Measurements from ENCODE around the gene PRKCE. TPM values are rescaled to one million over a fixed set of nuclear protein-coding genes. Genes with fewer than 3 reads are reported as not detected.

The PRKCE gene
- total RNA-seq, 2 experiments from 2014 or later, result 17.0 to 42.1 TPM

GRCh38 chr2:46142546-46143428 lies 491.3 kb downstream of the PRKCE start:
- Histone ChIP-seq H3K4me2 (ENCODE audit: low read length) (no peak overlapping the region), H3K9me2 (ENCODE audit: insufficient read depth, low read length) (no peaks in the 10 kb centered on the region), H3K36me3 (ENCODE audit: insufficient read depth, low read length) (no peaks in the 10 kb centered on the region), H3K4me3 (ENCODE audit: low read depth, low read length, poor library complexity, severe bottlenecking) (no peak overlapping the region), H2AFZ (ENCODE audit: low read length) (no peak overlapping the region), H3K79me2 (ENCODE audit: insufficient read depth, low read depth, low read length) (no peaks in the 10 kb centered on the region), H3K4me1 (ENCODE audit: insufficient read depth, low read length, poor library complexity, severe bottlenecking) (no peaks in the 10 kb centered on the region), H3K9me3 (ENCODE audit: low read length) (no peaks in the 10 kb centered on the region), H3K27ac (ENCODE audit: low read depth, low read length, poor library complexity, severe bottlenecking) (no peak overlapping the region), H4K20me1 (ENCODE audit: insufficient read depth, low read length) (no peaks in the 10 kb centered on the region)
- TF ChIP-seq, protein P1, sequence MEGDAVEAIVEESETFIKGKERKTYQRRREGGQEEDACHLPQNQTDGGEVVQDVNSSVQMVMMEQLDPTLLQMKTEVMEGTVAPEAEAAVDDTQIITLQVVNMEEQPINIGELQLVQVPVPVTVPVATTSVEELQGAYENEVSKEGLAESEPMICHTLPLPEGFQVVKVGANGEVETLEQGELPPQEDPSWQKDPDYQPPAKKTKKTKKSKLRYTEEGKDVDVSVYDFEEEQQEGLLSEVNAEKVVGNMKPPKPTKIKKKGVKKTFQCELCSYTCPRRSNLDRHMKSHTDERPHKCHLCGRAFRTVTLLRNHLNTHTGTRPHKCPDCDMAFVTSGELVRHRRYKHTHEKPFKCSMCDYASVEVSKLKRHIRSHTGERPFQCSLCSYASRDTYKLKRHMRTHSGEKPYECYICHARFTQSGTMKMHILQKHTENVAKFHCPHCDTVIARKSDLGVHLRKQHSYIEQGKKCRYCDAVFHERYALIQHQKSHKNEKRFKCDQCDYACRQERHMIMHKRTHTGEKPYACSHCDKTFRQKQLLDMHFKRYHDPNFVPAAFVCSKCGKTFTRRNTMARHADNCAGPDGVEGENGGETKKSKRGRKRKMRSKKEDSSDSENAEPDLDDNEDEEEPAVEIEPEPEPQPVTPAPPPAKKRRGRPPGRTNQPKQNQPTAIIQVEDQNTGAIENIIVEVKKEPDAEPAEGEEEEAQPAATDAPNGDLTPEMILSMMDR (conservative IDR thresholded peaks at IDR 0.05; ENCODE audit: low read length), result no peak
- TF ChIP-seq EZH2phosphoT487 (IDR thresholded peaks at IDR 0.05; ENCODE audit: borderline replicate concordance, low read depth, low read length), result no peak
- DNase-seq (ENCODE audit: low spot score), result no peak
- CTCF ChIA-PET (ENCODE audit: unreplicated experiment), result no interaction called here
- intact Hi-C loops (cut with micrococcal nuclease; ENCODE audit: unreplicated experiment), result loop anchor here (1.0 kb wide), 1 partner anchor 41 kb away; no protein-coding TSS in a partner anchor
- no TSS peak for BruUV-seq (replicated peaks)
- POLR2A ChIA-PET, result interaction anchor here (0.6 kb wide), 1 partner anchor 14 kb away, joined by 3 read pairs; no protein-coding TSS in a partner anchor

DNA sequence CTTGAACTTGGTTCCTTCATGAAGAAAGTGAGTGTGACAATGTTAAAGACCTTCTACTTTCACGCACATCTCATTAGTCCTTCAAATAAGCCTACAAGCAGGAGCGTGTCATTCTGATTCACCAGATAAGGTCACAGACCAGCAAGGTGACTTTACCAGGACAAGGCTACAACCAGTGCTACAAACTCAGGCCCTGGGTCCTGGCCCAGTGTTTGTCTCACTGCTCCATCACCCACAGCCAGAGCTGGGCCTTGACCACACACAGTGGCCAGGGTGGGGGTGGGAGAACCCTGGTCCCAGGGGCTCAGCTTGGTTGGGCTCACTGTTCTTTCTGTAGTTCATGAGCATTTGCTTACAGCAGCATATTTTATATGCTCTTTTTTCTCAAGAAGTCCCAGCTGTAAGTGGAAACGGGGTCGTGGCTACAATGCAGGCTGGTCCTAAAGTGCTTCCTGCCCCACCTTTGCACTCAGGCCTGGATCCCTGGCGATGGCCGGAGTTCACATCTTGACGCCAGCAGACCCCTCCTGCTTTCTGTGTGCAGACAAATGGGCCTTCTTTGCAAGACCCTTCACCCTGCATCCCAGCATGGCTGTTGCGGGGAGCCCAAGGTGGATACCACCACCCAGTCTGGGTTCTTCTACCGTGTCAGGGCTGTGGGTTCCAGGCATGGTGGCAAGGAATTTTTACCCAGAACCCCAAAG lies 492.1 kb downstream of the PRKCE start:
- no peaks in the 10 kb centered on the region for H3K9me2 ChIP-seq (ENCODE audit: insufficient read depth, low read length)
- TF ChIP-seq, protein P1 (conservative IDR thresholded peaks at IDR 0.05; ENCODE audit: low read length), result no peak
- TF ChIP-seq EZH2phosphoT487 (IDR thresholded peaks at IDR 0.05; ENCODE audit: borderline replicate concordance, low read depth, low read length), result no peak
- POLR2A ChIA-PET, result interaction anchor here (0.6 kb wide), 1 partner anchor 15 kb away, joined by 3 read pairs; no protein-coding TSS in a partner anchor
- no peaks in the 10 kb centered on the region for H3K36me3 ChIP-seq (ENCODE audit: insufficient read depth, low read length)
- no peak overlapping the region for H2AFZ ChIP-seq (ENCODE audit: low read length)
- no peaks in the 10 kb centered on the region for H3K79me2 ChIP-seq (ENCODE audit: insufficient read depth, low read depth, low read length)
- H3K27ac ChIP-seq (ENCODE audit: low read depth, low read length, poor library complexity, severe bottlenecking), result no peak overlapping the region
- no peak overlapping the region for H3K4me2 ChIP-seq (ENCODE audit: low read length)
- H3K9me3 ChIP-seq (ENCODE audit: low read length), result no peaks in the 10 kb centered on the region
- intact Hi-C loops (cut with micrococcal nuclease; ENCODE audit: unreplicated experiment), result no loop called here
- no peak for DNase-seq (ENCODE audit: low spot score)
- H3K4me1 ChIP-seq (ENCODE audit: insufficient read depth, low read length, poor library complexity, severe bottlenecking), result no peaks in the 10 kb centered on the region
- no TSS peak for BruUV-seq (replicated peaks)
- no peaks in the 10 kb centered on the region for H4K20me1 ChIP-seq (ENCODE audit: insufficient read depth, low read length)
- CTCF ChIA-PET (ENCODE audit: unreplicated experiment), result no interaction called here
- H3K4me3 ChIP-seq (ENCODE audit: low read depth, low read length, poor library complexity, severe bottlenecking), result no peak overlapping the region

All from OCI-LY7 (cell line).